IPS-11a (cell line): ENCODE data around the gene STK11IP.
"Not testable (repeated sequence)": the region's sequence is repeated elsewhere in the genome, so short reads cannot be mapped to it uniquely, and the experiment has no call there.

Experiments used
- H3K4me3 ChIP-seq: one replicate; pipeline ENCODE4 v1.5.1; 2013; ENCODE audit warnings: low read depth, low read length, control low read depth

The STK11IP gene

DNA sequence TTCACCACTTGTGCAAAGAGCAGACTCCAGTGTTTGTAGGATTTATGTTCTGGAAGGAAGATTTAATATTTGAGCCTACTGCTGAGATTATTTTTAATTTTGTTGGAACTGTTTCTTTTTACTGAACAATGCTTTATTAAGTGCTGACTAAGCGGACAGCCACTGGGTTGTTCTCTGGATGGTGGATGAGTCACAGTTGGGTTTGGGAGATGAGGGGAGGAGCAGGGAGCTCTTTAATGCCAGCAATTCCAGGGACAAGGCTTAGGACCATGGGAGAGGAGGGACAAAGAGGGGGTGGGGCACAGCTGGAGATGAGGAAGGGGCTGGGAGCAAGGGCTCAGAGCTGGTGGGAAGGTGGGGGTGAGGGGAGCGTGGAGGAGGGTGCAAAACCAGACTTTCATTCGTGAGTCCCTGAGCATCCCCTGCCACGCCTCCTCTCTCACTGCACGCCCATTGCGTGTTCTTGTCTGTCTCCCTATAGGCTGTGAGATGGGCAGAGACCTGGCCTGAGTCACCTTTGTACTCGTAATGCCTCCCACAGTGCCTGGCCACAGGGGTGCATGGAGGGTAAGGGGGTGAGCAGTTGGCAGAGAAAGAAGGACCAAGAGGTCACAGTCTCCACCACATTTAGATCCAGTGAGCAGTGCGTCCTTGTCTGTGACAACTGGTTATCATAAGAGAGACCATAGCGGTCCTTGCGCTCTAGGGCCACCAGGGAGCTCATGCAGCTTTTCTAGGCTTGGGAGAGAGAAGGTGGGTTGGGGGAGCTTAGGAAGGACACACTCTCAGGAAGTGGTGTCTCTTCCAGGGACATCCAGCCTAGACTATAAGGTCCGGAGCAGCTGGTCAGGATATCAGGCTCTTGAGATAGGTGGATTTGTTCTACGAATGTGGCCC lies 48.2 kb downstream of the STK11IP start:
- no peak overlapping the region for H3K4me3 ChIP-seq

DNA sequence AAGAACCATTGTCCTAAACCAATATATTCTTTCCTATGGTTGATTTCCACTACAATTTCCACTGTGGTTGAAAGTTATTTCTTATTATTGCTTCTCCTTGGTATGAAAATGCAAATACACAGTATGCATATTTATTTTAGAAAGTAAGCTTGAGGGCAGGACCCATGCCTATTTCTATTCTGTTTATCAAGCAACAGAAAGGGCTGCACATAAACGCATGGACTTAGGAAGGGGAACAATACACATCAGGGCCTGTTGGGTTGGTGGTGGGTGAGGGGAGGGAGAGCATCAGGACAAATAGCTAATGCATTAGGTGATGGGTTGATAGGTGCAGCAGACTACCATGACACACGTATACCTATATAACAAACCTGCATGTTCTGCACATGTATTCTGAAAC lies 50.5 kb downstream of the STK11IP start:
- H3K4me3 ChIP-seq: no peak overlapping the region

DNA sequence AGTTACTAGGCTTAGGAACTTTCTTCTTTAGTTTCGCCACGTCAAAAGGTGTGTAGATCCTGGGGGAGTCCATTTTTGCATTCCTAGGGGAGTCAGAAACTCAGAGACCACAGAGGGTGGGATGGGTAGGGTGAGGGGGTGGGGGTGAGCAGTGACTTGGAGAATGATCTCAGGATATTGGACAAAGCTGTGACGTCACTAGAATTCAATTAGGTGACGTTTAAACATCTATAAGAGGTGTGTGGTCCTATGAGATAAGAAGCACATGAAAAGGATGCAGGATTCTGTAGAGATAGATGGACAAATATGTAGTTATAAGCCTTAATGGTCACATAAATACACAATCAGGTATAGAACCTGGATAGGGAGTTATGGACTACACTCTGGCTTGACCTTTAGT lies 51.3 kb downstream of the STK11IP start:
- H3K4me3 ChIP-seq: no peak overlapping the region

DNA sequence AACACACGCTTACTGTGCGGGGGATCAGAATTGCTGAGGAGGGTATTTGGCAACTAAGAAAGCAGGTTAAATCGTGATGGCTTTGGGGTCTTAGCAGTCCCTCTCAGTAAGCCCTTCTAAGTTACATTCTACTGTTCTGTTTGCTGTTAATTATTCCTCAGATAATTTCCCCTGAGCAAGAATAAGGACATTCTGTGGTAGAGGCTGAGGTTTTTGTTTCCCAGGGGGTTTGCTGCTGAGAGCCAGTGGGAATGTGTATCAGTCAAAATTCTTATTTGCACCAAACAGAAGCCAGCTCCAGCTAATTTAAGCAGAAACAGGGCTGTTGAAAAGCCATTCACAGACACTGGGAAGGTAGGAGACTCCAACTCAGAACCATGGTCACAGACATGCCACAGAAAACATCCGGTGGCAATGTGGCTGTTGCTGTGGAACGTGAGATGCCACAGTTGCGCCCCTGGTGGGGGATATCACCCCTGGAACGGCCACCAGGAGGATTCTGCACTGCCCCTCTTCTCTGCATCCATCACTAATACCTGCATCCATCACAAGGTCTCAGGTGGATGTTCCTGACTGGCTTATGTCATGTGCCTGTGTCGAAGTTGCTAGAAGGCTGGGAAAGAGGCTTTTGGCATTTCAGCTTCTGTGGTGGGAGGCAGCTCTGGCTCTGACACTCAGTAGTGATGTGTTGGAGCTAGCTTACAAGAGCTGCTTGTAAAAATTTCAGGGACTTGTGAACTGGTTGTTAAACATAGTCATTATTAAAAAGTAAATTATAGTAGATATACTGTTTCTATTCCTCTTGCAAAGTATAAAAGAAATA lies 53.0 kb downstream of the STK11IP start:
- no peak overlapping the region for H3K4me3 ChIP-seq

DNA sequence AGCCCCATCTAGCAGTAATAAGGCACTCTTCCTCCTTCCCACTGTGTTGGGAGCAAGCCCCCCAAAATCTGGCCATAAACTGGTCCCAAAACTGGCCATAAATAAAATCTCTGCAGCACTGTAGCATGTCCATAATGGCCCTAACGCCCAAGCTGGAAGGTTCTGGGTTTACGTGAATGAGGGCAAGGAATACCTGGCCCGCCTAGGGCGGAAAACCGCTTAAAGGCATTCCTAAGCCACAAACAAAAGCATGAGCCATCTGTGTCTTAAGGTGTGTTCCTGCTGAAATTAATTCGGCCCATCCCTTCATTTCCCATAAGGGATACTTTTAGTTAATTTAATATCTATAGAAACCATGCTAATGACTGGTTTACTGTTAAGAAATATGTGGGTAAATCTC lies 54.0 kb downstream of the STK11IP start:
- not testable (repeated sequence) for H3K4me3 ChIP-seq

DNA sequence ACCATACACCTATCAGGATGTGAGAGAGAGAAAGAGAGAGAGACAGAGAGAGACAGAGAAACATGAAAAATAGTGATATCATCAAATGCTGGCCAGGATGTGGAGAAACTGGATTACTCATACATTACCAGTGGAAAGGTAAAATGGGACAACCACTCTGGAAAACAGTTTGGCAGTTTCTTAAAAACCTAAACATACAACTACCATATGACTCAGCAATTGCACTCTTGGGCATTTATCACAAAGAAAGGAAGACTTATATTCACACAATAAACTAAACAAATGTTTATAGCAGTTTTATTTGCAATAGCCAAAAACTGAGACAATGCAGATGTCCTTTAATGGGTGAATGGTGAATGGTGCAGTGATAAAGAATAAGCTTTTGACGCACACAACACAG lies 58.9 kb downstream of the STK11IP start:
- H3K4me3 ChIP-seq: no peak overlapping the region

DNA sequence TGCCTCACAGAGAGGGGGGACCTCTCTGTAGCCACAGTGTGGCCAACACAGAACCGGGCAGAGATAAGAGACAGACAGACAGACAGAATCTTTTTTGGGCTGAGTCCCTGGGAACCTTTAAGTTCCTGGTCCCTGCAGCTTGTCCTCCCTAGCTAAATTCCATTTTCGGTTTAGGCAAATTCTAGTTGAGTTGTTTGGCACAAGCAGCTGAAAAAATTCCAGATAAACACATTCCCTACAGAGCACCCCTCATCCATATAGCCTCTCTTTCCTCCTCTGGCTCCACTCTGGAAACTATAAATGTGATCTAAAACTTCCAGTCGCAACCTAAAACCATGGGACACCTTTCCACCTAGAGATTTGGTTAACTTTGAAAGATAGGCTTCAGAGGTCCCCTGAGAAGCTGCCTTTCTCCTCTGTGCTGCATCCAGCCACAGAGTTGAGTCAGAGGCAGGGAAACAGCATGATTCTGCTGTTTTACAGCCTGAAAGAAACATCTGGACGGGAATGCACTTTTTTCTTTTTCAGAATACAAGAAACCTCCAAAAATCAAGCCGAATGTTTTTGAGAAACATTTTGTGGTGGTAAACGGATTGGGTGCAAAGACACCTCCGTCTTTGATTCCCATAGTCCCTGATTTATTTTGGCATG lies 60.7 kb downstream of the STK11IP start:
- H3K4me3 ChIP-seq: no peak overlapping the region

DNA sequence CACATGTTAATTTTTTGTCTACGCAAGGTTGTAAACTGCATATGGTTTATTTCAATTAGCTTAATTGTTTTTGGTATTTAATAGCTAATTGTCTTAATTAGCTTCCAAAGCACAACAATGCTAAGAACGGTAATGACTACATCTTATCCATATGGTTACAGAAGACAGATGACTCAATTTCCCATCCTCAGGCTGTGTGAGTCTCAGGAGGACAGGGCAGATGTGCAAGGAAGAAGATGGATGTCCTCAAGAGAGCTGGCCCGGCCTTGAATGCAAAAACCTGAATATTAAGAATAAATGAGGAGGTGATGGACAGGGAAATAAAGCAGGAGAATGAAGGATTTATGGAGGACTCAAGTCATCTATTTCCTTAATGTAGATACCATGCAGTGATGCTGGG lies 61.2 kb downstream of the STK11IP start:
- no peak overlapping the region for H3K4me3 ChIP-seq

DNA sequence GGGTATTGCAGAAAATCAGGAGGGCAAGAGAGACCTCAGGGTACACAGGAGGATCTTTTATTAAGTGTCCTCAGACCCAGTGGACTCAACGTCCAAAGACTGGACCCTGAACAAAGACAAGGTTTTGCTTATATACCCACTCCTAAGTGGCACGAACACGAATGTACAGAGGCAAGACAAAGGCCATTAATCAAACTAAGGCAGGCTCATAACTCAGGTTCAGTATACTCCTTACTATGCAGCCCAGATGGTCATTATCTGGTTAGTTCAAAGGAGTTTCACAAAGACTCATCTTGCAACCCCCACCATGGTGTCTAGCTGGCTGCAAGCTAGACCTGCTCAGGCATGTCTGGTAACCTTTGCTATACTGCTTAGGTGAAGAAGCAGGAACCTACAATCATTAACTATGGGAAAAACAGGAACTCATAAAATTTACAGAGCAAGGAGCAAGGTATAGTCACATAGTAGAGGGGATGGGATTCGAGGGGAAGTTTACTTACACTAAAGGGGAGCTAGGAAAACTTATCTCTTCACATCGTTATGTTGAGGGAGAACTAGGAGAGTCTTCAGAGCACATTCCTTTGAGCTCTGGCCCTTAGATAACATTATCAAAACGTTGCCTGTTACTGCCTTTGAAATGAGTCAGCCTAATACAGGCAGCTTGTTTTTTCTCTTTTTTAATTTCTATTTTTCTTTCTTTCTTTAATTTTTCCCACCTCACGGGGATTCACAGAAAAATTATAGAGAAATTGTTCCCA lies 63.7 kb downstream of the STK11IP start:
- no peak overlapping the region for H3K4me3 ChIP-seq

DNA sequence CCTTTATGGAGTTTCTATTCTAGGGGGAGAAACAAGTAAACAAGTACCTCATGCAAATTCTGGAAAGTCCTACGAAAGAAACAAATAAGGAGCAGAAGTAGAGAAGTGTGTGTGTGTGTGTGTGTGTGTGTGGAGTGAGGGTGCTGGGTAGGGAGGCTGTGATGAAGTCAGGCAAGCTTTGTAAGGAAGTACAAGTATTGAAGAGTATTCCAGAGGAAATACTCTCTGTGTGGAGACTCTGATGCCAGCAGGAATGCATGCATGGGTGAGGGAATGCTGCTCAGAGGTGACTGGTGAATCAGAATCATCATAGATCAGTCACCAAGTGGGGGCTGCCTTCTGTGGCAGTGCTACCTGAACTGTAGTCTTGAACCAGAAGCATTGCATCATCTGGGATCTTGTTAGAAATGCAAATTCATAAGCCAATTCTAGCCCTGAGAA lies 64.3 kb downstream of the STK11IP start:
- no peak overlapping the region for H3K4me3 ChIP-seq

DNA sequence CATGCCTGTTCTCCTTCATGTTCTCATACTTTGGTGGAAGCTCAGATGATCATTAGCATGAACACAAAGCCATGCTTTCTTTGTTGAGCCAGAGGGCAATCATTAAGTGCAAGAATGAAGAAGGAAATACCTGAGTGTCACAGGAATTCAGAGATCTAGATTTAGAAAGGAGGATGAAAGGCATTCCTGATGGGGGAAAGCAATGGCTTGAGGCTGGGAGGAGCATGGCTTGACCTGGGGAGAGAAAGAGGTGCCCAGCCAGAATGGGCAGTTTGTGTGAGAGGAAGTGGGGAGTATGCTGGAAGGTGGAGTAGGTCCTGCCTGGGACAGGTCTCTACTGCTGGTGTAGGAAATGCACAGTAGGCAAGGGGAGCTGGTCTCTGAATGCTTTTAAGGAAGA lies 64.9 kb downstream of the STK11IP start:
- H3K4me3 ChIP-seq: no peak overlapping the region

DNA sequence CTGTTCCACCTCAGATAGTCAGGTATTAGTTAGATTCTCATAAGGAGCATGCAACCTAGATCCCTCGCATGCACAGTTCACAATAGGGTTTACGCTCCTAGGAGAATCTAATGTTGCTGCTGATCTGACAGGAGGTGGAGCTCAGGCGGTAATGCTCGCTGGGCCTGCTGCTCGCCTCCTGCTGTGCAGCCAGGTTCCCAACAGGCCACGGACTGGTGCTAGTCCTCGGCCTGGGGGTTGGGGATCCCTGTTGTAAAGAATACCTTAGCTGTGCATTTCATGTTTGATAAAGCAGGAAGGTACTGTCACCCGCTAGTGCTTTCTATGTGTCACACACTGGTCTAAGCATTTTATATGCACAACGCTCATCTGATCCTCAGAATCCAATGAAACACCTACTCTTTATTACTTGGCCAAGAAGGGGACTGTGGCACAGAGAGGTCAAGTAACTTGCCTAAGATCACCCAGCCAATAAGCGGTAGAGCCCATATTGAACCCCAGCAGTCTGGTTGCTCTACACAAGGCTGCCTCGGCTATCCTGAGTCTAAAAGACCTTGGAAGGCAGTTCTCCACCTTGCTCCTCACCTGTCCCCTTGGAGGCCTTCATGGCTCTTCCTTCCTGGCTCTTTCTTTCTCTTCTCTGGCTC lies 65.6 kb downstream of the STK11IP start:
- no peak overlapping the region for H3K4me3 ChIP-seq

DNA sequence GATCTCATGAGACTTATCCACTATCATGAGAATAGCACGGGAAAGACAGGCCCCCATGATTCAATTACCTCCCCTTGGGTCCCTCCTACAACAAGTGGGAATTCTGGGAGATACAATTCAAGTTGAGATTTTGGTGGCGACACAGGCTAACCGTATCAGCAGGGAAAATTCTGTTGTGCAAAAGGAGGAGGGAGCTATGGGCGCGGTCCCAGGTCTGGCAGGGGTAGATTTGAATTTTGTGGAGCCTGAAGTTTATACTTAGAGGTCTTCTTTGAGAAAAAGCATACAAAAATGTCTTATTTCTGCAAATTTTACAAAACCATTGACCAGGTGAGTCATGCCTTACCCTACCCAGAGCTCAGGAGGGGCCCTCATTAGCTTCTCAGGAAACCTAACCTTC lies 66.4 kb downstream of the STK11IP start:
- no peak overlapping the region for H3K4me3 ChIP-seq

DNA sequence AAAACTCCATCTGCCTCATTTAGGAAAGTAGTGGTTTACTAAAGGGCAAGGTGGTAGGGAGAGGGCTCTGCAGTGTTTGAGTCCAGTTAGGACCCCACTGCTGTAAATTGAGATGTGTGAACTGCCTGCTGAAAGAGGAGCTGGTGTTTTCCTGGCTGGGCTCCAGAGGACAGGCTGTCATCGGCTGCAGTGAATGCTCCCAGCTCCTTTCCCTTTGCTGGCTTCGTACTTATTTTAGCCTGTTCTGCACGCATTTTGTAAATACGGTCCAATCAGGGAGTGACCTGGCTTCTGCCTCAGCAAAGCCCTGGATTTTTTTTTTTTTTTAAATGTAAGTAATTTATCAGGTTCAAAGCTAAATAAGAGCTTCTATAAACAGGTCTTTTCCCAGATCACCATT lies 67.3 kb downstream of the STK11IP start:
- H3K4me3 ChIP-seq: no peak overlapping the region

DNA sequence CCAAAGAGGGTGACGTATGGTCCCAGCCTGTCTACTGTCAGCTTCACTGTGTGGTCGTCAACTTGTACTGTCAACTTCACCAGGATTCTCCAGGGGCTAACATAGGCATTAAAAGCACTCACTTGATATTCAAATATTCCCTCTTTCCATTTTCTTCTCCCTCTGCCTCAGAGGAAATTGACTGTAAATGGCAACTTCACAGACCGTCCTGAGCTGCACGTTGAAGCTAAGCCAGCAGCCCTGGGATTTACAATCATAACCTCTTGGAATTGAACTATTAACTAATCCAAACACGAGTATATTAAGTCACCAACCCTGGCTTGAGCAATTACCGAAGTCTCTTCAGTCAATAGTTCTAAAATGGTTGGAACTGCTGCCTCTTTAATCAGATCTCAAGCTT lies 68.3 kb downstream of the STK11IP start:
- no peak overlapping the region for H3K4me3 ChIP-seq
